ENCODE results near the gene GAGE1. TPM values are rescaled to one million over a fixed set of nuclear protein-coding genes. Genes with fewer than 3 reads are reported as not detected.
"Not testable (repeated sequence)": the region's sequence is repeated elsewhere in the genome, so short reads cannot be mapped to it uniquely, and the experiment has no call there.

The GAGE1 gene
- under 1 TPM in 2 of 6 donors, not detected in 4; 0.44 to 0.66 TPM for total RNA-seq

DNA sequence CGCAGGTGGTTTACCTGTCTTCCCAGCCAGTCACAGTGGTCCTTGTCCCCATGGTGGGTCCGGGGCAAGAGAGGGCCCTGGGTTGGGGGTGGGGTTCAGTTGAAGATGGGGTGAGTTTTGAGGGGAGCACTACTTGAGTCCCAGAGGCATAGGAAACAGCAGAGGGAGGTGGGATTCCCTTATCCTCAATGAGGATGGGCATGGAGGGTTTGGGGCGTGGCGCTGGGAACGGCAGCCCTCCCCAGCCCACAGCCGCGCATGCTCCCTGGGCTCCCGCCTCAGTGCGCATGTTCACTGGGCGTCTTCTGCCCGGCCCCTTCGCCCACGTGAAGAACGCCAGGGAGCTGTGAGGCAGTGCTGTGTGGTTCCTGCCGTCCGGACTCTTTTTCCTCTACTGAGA is at the start of gene GAGE1:
Gene GAGE1 (plus strand): TSS at position 301 of the 400 bp plus-strand sequence. CDS start 1,155 bp downstream, outside the sequence.
- WGBS, 2 donors: no CpG with 5 or more reads among the region's 16 CpGs
- not testable (repeated sequence) for H3K4me1 ChIP-seq; H3K27ac ChIP-seq; H3K36me3 ChIP-seq; DNase-seq; ATAC-seq (ENCODE audit: low FRiP score in 2 of 2); H3K9me3 ChIP-seq; H3K27me3 ChIP-seq; H3K4me3 ChIP-seq

GRCh38 chrX:49550989-49551388 is 47.8 kb upstream of the GAGE1 start, which contains the start of gene GAGE12E:
TSS of gene GAGE12E (plus strand) at chrX:49551289. CDS start at chrX:49552444, 1,155 bp downstream.
- H3K4me1 ChIP-seq; H3K27ac ChIP-seq; H3K36me3 ChIP-seq; H3K4me3 ChIP-seq; ATAC-seq (ENCODE audit: low FRiP score in 2 of 2); H3K27me3 ChIP-seq; H3K9me3 ChIP-seq; DNase-seq: not testable (repeated sequence)
- WGBS, 2 donors: no CpG with 5 or more reads among the region's 16 CpGs

- ATAC-seq (ENCODE audit: low FRiP score in 2 of 2); H3K9me3 ChIP-seq: not testable (repeated sequence)
- WGBS, 2 donors: no CpG with 5 or more reads among the region's 16 CpGs
Measured at GRCh38 chrX:49560542-49560941, 38.3 kb upstream of the GAGE1 start, which contains the start of gene GAGE12F. TSS of gene GAGE12F (plus strand) at chrX:49560842. CDS start at chrX:49561997, 1,155 bp downstream.

DNA sequence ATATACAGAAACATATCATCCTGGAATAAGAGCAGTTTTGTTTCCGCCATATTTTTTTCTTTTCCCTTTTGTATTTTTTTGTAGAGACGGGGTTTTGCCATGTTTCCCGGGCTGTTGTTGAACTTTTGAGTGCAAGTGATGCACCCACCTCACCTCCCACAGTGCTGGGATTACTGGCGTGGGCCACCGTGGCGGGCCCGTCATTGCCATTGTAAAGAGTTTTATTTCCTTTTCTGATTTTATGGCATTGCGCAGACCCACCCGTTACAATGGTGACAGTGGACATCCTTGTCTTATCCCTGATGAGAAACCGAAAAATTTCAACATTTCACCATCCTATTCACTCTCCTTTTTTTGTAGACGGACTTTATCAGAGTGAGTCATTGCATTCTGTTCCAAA is 30.1 kb upstream of the GAGE1 start:
- H3K4me1 ChIP-seq; H3K4me3 ChIP-seq; H3K36me3 ChIP-seq; H3K27me3 ChIP-seq; H3K9me3 ChIP-seq; H3K27ac ChIP-seq; ATAC-seq (ENCODE audit: low FRiP score in 2 of 2): not testable (repeated sequence)
- DNase-seq: peak in 1 of 2 donors; percentile 20
- WGBS, 2 donors: 87% methylated on average over 3 of the region's 11 CpGs; no CpG with 5 or more reads in 1 of the 2 donors

More at GRCh38 chrX:49560542-49560941, 38.3 kb upstream of the GAGE1 start, which contains the start of gene GAGE12F:
- not testable (repeated sequence) for H3K27ac ChIP-seq, H3K4me1 ChIP-seq, H3K36me3 ChIP-seq, H3K27me3 ChIP-seq, H3K4me3 ChIP-seq, DNase-seq

GRCh38 chrX:49569152-49569551 is 29.7 kb upstream of the GAGE1 start:
- 94% methylated on average over 10 of the region's 13 CpGs; no CpG with 5 or more reads in 1 of the 2 donors for WGBS, 2 donors
- not testable (repeated sequence) for H3K9me3 ChIP-seq; ATAC-seq (ENCODE audit: low FRiP score in 2 of 2); H3K27me3 ChIP-seq; H3K4me3 ChIP-seq; H3K27ac ChIP-seq; H3K36me3 ChIP-seq; H3K4me1 ChIP-seq
- peak in 1 of 2 donors; percentile 18 for DNase-seq

DNA sequence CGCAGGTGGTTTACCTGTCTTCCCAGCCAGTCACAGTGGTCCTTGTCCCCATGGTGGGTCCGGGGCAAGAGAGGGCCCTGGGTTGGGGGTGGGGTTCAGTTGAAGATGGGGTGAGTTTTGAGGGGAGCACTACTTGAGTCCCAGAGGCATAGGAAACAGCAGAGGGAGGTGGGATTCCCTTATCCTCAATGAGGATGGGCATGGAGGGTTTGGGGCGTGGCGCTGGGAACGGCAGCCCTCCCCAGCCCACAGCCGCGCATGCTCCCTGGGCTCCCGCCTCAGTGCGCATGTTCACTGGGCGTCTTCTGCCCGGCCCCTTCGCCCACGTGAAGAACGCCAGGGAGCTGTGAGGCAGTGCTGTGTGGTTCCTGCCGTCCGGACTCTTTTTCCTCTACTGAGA is 28.7 kb upstream of the GAGE1 start, which contains the start of gene GAGE12G:
Gene GAGE12G (plus strand): TSS at position 301 of the 400 bp plus-strand sequence. CDS start 1,155 bp downstream, outside the sequence.
- WGBS, 2 donors: no CpG with 5 or more reads among the region's 16 CpGs
- not testable (repeated sequence) for DNase-seq; H3K4me3 ChIP-seq; H3K36me3 ChIP-seq; ATAC-seq (ENCODE audit: low FRiP score in 2 of 2); H3K27ac ChIP-seq; H3K4me1 ChIP-seq; H3K9me3 ChIP-seq; H3K27me3 ChIP-seq

DNA sequence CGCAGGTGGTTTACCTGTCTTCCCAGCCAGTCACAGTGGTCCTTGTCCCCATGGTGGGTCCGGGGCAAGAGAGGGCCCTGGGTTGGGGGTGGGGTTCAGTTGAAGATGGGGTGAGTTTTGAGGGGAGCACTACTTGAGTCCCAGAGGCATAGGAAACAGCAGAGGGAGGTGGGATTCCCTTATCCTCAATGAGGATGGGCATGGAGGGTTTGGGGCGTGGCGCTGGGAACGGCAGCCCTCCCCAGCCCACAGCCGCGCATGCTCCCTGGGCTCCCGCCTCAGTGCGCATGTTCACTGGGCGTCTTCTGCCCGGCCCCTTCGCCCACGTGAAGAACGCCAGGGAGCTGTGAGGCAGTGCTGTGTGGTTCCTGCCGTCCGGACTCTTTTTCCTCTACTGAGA is 19.2 kb upstream of the GAGE1 start, which contains the start of gene GAGE12H:
Gene GAGE12H (plus strand): TSS at position 301 of the 400 bp plus-strand sequence. CDS start 1,155 bp downstream, outside the sequence.
- WGBS, 2 donors: no CpG with 5 or more reads among the region's 16 CpGs
- H3K36me3 ChIP-seq; ATAC-seq (ENCODE audit: low FRiP score in 2 of 2): not testable (repeated sequence)

DNA sequence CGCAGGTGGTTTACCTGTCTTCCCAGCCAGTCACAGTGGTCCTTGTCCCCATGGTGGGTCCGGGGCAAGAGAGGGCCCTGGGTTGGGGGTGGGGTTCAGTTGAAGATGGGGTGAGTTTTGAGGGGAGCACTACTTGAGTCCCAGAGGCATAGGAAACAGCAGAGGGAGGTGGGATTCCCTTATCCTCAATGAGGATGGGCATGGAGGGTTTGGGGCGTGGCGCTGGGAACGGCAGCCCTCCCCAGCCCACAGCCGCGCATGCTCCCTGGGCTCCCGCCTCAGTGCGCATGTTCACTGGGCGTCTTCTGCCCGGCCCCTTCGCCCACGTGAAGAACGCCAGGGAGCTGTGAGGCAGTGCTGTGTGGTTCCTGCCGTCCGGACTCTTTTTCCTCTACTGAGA is 9.6 kb upstream of the GAGE1 start, which contains the start of gene GAGE2A:
Gene GAGE2A (plus strand): TSS at position 301 of the 400 bp plus-strand sequence. CDS start 1,155 bp downstream, outside the sequence.
- not testable (repeated sequence) for H3K27me3 ChIP-seq; DNase-seq; ATAC-seq (ENCODE audit: low FRiP score in 2 of 2); H3K36me3 ChIP-seq; H3K4me1 ChIP-seq; H3K9me3 ChIP-seq; H3K4me3 ChIP-seq; H3K27ac ChIP-seq
- no CpG with 5 or more reads among the region's 16 CpGs for WGBS, 2 donors

More for the DNA sequence above, 19.2 kb upstream of the GAGE1 start, which contains the start of gene GAGE12H:
- H3K4me1 ChIP-seq, H3K27me3 ChIP-seq, H3K4me3 ChIP-seq, H3K27ac ChIP-seq, H3K9me3 ChIP-seq, DNase-seq: not testable (repeated sequence)

GRCh38 chrX:49589769-49590478 is 8.9 kb upstream of the GAGE1 start:
- DNase-seq: peak in 1 of 2 donors; percentile 80
- WGBS, 2 donors: 94% methylated on average over 29 to 31 of the region's 37 CpGs

GRCh38 chrX:49590488-49590887 is 8.3 kb upstream of the GAGE1 start:
- not testable (repeated sequence) for H3K9me3 ChIP-seq; H3K4me3 ChIP-seq; H3K4me1 ChIP-seq; H3K27ac ChIP-seq; DNase-seq; H3K36me3 ChIP-seq; ATAC-seq (ENCODE audit: low FRiP score in 2 of 2); H3K27me3 ChIP-seq
- WGBS, 2 donors: 89 to 94% methylated on average over 13 to 15 of the region's 17 CpGs

More at GRCh38 chrX:49589769-49590478, 8.9 kb upstream of the GAGE1 start:
- H3K4me3 ChIP-seq; ATAC-seq (ENCODE audit: low FRiP score in 2 of 2); H3K27ac ChIP-seq; H3K4me1 ChIP-seq; H3K9me3 ChIP-seq; H3K36me3 ChIP-seq; H3K27me3 ChIP-seq: not testable (repeated sequence)
